Activated CD4-positive, alpha-beta T cell treated with anti-CD3 and anti-CD28 coated beads for 48 hours (primary cell): Measurements from ENCODE around the gene CACNA1C.

Experiments used
- DNase-seq: peaks from one replicate; pipeline ENCODE4 v3.0.0-alpha.2; 2020

Gene CACNA1C

DNA sequence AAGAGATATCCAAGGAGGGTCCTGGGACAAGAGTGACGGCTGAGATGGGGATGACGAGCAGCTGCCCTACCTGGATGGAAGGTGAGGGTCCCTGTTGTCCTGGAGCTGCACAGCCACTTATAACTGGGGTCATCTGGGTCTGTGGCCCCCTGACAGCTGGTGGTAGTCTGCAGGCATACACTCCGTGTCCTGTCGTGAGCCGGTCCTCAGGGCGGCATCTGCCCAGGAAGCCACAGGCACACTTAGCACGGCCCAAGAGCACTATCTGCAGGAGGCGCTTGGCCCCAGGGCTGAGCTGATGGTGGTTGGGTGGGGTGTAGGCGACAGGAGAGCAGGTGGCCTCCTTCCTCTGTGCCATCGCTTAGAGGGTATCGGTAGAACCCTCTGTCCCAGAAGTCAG is 248.1 kb downstream of the CACNA1C start:
- no peak for DNase-seq

- DNase-seq, result no peak
These were observed 249.0 kb downstream of the CACNA1C start for GRCh38 chr12:2301531-2302461.

DNA sequence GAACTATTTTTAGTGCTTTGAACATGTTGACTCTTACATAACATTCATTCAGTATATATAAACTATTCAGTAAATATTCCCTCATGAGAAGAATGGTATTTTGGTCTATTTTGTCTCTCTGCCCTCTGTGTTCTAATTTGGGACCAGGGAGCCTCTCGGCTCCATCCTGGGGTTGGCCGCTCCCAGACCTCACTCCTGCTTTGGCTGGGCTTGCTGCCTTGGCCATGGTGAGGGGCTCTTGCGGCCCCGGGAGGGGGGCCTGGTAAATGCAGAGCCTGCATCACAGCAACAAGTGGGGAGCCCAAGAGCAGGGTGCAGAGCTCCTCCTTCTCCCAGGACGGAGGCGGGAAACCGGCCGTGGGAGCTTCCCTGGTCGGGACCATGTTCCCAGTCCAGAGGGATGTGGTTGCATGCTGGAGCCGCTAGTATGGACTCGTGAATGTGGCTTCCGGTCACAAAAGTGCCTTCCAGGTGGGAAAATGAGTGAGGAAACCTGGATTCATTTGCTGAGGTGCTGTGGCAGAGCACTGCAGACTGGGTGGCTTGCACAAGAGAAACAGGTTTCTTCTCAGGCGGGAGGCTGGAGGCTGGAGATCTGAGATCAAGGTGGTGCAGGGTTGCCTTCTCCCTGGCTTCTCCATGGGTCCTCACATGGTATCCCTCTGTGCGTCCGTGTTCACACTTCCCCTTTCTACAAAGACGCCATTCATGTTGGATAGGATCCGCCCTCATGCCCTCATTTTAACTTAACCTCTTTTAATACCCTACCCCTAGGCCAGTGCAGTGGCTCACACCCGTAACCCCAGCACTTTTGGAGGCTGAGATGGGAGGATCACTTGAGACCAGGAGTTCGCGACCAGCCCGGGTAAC is 250.2 kb downstream of the CACNA1C start:
- DNase-seq, result no peak

DNA sequence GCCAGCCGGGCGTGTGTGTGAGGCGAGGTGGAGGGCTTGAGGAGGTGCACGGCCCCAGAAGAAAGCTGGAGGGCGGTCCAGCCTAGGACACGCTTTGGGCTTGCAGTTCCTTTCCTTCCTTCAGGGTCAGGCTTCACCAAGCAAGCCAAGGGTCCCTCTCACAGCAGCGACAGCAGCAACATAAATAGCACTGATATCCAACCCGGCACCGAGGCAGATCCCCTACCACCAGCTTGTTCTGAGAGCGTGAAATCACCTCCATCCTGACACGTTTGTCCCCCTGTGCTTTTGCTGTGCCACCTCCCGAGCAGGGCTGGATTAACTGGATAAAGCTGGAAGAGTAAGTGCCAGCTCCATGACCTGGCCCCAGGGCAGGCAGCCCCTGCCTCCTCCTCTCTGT is 251.4 kb downstream of the CACNA1C start:
- no peak for DNase-seq

DNA sequence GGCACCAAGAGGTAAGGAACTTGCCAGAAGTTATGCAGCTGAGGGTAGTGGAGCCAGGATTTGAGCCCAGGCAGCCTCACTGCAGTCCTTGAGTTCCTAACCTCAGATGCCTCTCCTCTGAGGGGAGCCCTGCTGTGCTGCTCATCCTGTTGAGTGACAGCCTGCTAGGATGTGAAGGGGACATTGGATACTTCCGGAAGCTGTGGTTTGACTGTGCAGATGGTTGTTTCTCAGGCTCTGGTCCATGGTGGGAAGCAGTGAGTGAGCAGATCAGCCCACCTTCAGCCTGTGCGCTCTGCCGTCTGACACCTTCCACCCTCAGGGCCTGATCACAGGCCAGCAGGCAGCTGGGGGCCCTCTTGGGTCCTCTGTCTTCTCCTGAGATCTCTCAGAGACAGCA is 253.2 kb downstream of the CACNA1C start:
- no peak for DNase-seq

DNA sequence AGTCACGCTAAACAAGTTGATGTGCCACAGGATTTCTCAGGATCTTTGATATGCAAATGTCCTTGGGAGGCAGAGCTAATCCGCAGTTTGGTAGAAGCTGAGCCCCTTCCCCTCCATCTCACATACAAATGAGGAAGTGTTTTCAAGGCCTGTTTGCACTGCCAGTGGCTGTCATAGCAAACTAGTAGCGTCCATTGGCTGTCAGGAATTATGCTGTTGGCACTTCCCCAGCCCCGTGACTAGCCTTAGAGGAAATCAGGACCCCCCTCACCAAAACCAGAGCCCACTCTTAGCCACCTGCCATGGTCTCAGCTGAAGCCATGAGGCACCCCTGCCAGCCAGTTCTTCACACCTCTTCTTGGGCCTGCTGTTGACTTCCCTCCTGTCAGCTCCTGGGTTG is 253.9 kb downstream of the CACNA1C start:
- no peak for DNase-seq

- no peak for DNase-seq
These were observed 254.8 kb downstream of the CACNA1C start for GRCh38 chr12:2307550-2307949.

GRCh38 chr12:2309647-2310046 is 256.9 kb downstream of the CACNA1C start:
- DNase-seq, result no peak

GRCh38 chr12:2311020-2311778 is 258.4 kb downstream of the CACNA1C start:
- DNase-seq, result no peak

DNA sequence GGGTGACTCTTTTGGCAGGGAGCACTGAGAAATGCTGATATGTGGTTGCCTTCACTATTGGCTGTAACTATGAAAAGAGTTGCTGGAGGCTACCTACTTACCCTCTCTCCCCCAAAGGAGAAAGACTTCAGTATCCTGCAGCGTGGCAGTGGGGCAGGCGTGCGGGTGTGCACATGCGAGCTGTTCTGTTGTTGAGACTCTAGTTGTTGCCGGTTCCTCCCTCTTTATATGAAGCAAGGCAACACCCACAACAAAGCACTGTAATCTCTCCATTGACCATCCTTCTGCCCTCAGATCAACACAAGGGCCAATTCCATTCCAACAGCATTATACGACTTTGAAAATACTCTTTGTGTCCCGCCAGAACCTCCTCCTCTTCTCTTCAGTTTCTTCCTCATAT is 259.4 kb downstream of the CACNA1C start:
- no peak for DNase-seq

GRCh38 chr12:2312770-2313169 is 260.0 kb downstream of the CACNA1C start:
- no peak for DNase-seq

GRCh38 chr12:2314492-2314891 is 261.7 kb downstream of the CACNA1C start:
- no peak for DNase-seq

DNA sequence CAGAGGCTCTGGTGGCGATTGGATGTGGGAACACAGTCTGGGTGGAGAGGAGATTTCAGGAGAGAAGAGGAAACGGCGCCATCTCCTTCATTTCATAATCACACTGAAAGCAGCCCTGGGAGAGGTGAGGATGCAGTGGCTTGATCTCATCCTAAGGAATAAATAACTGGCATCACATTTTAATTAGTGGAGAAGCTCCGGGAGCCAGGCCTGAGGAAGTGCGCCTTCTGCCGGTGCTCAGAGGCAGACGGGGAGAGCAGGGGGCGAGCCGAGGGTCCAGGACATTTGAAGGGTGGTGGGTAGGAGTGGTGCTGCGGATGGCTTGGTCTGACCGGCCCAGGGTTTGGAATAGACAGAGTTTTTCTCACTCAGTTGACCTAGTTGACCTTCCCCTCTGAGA is 265.0 kb downstream of the CACNA1C start:
- no peak for DNase-seq

GRCh38 chr12:2318286-2318685 is 265.5 kb downstream of the CACNA1C start:
- DNase-seq, result no peak

- DNase-seq, result no peak
These were observed 266.3 kb downstream of the CACNA1C start for GRCh38 chr12:2319136-2319535.

GRCh38 chr12:2319737-2320506 is 267.1 kb downstream of the CACNA1C start:
- DNase-seq, result no peak

GRCh38 chr12:2320841-2321240 is 268.1 kb downstream of the CACNA1C start:
- DNase-seq, result no peak

DNA sequence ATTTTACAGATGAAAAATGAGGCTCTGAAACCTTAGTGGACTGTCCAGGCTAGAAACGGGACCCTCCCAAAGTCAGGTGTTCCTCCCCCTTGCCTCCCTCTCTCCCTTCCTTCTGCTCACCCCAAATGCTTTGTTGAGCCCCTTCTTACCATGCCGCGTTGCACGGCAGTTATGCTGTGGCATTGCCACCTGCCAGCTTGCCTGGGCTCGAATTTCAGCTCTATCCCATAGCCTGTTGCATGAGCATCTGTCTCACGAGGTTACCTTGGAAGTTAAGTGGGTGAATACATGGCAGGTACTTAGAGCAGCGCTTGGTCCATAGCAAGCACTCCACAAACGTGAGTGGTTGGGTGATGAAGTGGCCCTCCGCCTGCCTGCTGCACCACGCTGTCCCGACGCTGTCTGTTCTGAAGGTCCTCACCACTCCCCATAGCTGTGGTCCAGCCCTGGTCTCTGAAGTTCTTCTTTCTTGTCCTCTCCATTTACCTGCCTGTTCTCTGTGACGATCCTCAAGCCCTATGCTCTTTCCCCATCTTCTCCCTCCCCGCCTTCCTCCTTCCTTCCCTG is 269.9 kb downstream of the CACNA1C start:
- DNase-seq, result no peak

DNA sequence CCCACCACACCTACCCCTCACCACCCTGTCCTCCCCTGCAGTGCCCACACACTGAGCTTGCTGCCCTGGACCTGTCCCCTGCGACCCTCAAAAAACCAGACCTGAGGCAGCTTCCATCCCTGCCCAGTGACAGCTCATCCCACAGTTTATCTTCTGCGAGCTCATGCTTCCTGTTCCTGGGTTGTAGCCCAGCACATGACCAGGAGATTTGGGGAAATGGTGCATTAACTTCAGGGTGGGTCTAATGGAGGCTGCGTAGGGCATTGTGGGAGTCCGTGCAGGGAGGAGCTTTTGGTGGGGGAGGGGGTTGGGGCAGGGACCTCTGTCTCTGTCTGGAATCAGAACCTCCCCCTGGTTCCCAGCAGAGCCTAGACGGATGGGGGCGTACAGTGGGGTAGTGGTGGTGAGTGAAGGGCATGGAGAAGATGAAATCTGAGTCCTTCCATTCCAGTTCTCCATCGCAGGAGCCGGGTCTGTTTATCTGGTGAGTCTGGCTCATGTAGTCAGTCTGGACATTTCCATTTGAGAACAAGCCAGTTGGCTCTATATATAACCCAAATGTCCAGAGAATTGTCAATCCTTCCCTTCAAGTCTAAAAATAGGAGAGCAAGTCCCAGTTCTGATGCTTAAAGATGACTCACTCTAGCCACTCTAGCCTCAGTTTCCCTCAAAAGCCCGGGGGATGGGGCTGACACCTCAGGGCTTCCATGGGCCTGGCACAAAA is 270.9 kb downstream of the CACNA1C start:
- DNase-seq, result no peak

DNA sequence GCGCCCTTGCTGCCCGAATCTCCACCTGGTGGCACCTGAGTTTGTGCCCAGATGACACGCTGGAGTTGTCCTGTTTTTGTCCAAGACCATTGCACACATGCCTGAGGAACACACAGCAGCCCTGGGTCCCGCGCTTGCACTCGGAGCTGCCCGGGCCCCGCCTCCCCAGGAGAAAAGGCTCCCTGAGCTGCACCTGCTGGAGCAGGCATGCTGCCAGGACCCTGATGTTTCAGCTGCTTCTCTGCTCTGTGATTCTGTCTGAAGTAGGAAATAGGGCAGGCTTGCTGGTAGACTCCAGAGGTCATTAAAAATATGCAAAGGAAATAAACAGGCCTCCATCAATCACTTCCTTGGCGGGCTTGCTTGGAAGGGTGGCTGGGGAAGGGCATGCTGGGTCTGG is 271.6 kb downstream of the CACNA1C start:
- no peak for DNase-seq

- DNase-seq, result no peak
These were observed 272.7 kb downstream of the CACNA1C start for GRCh38 chr12:2325519-2325918.
